K562 (cell line): ENCODE data around the gene CPM. TPM values are rescaled to one million over a fixed set of nuclear protein-coding genes. Genes with fewer than 3 reads are reported as not detected.

ENCODE experiments used
- ATAC-seq: fragments of 200-7000 bp; cut with Tn5 transposase; 3 replicates; pipeline ENCODE4 v1.9.1; 2020; ENCODE audit warnings: moderate library complexity
- BruUV-seq: library from RNA; stranded (reverse); fragments of 400-500 nt; replicated peaks from 2 replicates; lab custom pipeline; 2021; lab: Mats Ljungman, UMichigan
- CTCF ChIA-PET: fragments of 300-600 bp; formaldehyde crosslinking; extraction: SDS; loops from one replicate; lab custom pipeline; 2021; ENCODE audit warnings: low intra/inter-chr PET ratio; lab: Yijun Ruan, JAX
- POLR2A ChIA-PET: fragments of 300-600, 350-650 bp; sonication (Branson Sonifier 250); formaldehyde crosslinking; extraction: SDS; loops from one replicate; lab custom pipeline; 2021; ENCODE audit warnings: antibody characterized with exemption, inconsistent platforms; lab: Yijun Ruan, JAX
- DNase-seq, 4 experiments: peaks; one replicate each; pipeline versions ENCODE4 v3.0.0 to v3.0.0-alpha.2; 2011 to 2018; ENCODE audit warnings: low spot score in 3 of 4, mixed read lengths in 3 of 4; ENCODE audit errors: extremely low read depth in 1 of 4
- FAIRE-seq: peaks from 2 replicates; lab custom pipeline; 2011; peaks lifted over from hg19 to GRCh38; lab: Jason Lieb, UNC
- H2AFZ ChIP-seq: 2 replicates; pipeline ENCODE4 v1.6.0; 2011; ENCODE audit warnings: low read depth, low read length, control low read depth, inconsistent platforms
- H3K27ac ChIP-seq: fragments of 200-600 bp; 3 replicates; pipeline ENCODE4 v1.8.0; 2011; ENCODE audit warnings: low read depth, mild to moderate bottlenecking, control low read depth, inconsistent platforms, low read length, moderate library complexity, mixed read lengths; ENCODE audit errors: extremely low read depth
- H3K27me3 ChIP-seq, 2 experiments: fragments of 300-600 bp in 1 of 2; 2 replicates in 1 of 2; 3 replicates in 1 of 2; pipeline versions ENCODE4 v1.6.0 to v1.8.0; 2011; ENCODE audit warnings: inconsistent platforms in 2 of 2, low read length in 2 of 2, mild to moderate bottlenecking in 1 of 2, mixed read lengths in 1 of 2, moderate library complexity in 1 of 2; ENCODE audit not compliant: control insufficient read depth in 2 of 2, insufficient read depth in 2 of 2
- H3K36me3 ChIP-seq: fragments of 300-600 bp; 3 replicates; pipeline ENCODE4 v1.8.0; 2011; ENCODE audit warnings: mild to moderate bottlenecking, low read length, inconsistent platforms; ENCODE audit not compliant: control insufficient read depth, insufficient read depth
- H3K4me1 ChIP-seq, 2 experiments: fragments of 200-600 bp in 1 of 2; replicated peaks in 1 of 2; 2 replicates in 1 of 2; 3 replicates in 1 of 2; pipeline versions ENCODE4 v1.5.1 to v1.8.0; 2011; ENCODE audit warnings: inconsistent platforms in 2 of 2, low read length in 2 of 2, mild to moderate bottlenecking in 1 of 2, mixed read lengths in 1 of 2, moderate library complexity in 1 of 2; ENCODE audit not compliant: control insufficient read depth in 2 of 2, insufficient read depth in 2 of 2
- H3K4me2 ChIP-seq: 2 replicates; pipeline ENCODE4 v1.6.1; 2011; ENCODE audit warnings: low read length, control low read depth, inconsistent platforms, mixed read lengths; ENCODE audit not compliant: insufficient read depth
- H3K4me3 ChIP-seq: fragments of 200-600 bp; sonication (generic), shearing (Covaris generic); 2 replicates; pipeline ENCODE4 v1.5.1; 2016; ENCODE audit warnings: control low read depth, inconsistent platforms
- H3K79me2 ChIP-seq: fragments of 200-600 bp; 3 replicates; pipeline ENCODE4 v1.8.0; 2011; ENCODE audit warnings: low read length, inconsistent platforms; ENCODE audit not compliant: control insufficient read depth, insufficient read depth
- H3K9ac ChIP-seq, 2 experiments: 2 replicates each; pipeline versions ENCODE4 v1.6.0 to v1.6.1; 2011; ENCODE audit warnings: low read depth in 2 of 2, low read length in 2 of 2, control low read depth in 1 of 2, inconsistent platforms in 1 of 2, mild to moderate bottlenecking in 1 of 2, mixed read lengths in 1 of 2; ENCODE audit not compliant: insufficient read depth in 1 of 2
- H3K9me1 ChIP-seq: one replicate; pipeline ENCODE4 v1.6.0; 2011; ENCODE audit warnings: inconsistent platforms, mild to moderate bottlenecking, low read length, moderate library complexity; ENCODE audit not compliant: control insufficient read depth, insufficient read depth
- H3K9me3 ChIP-seq: replicated peaks from 2 replicates; pipeline ENCODE4 v1.5.1; 2011; ENCODE audit warnings: low read depth, low read length, inconsistent platforms; ENCODE audit not compliant: control insufficient read depth, insufficient read depth
- H4K20me1 ChIP-seq: replicated peaks from 2 replicates; pipeline ENCODE4 v1.6.1; 2011; ENCODE audit warnings: low read length, inconsistent platforms, mixed read lengths; ENCODE audit not compliant: control insufficient read depth, insufficient read depth
- CUX1 ChIP-seq: fragments of 200-800 bp; sonication (Bioruptor generic); IDR thresholded peaks from 2 replicates; pipeline ENCODE4 v1.6.1; 2016; ENCODE audit warnings: missing genetic modification characterization, missing compliant biosample characterization
- DPF2 ChIP-seq: fragments of 450-650 bp; IDR thresholded peaks from 2 replicates; pipeline ENCODE4 v1.6.1; 2016
- FIP1L1 ChIP-seq: fragments of 200-400 bp; formaldehyde crosslinking; IDR thresholded peaks from 2 replicates; pipeline ENCODE4 v1.6.1; 2018; ENCODE audit warnings: mild to moderate bottlenecking, low read depth, low read length; ENCODE audit not compliant: poor library complexity, severe bottlenecking
- FOXP1 ChIP-seq: sonication (generic); formaldehyde crosslinking; IDR thresholded peaks from 2 replicates; pipeline ENCODE4 v1.8.0; 2022; ENCODE audit warnings: mild to moderate bottlenecking, missing genetic modification reagents
- NONO ChIP-seq, 2 experiments: fragments of 200-400 bp in 1 of 2; fragments of 450-650 bp in 1 of 2; formaldehyde crosslinking in 1 of 2; IDR thresholded peaks; 2 replicates each; pipeline ENCODE4 v1.6.1; 2017; ENCODE audit warnings: low read depth in 2 of 2, mild to moderate bottlenecking in 2 of 2, moderate library complexity in 2 of 2, low read length in 1 of 2
- PCBP1 ChIP-seq: fragments of 200-400 bp; formaldehyde crosslinking; IDR thresholded peaks from 2 replicates; pipeline ENCODE4 v1.6.1; 2018; ENCODE audit warnings: mild to moderate bottlenecking, low read depth, low read length; ENCODE audit not compliant: poor library complexity, severe bottlenecking
- PREB ChIP-seq: sonication (generic); formaldehyde crosslinking; IDR thresholded peaks from 2 replicates; pipeline ENCODE4 v1.8.1; 2023; ENCODE audit warnings: mild to moderate bottlenecking, missing genetic modification reagents
- PRMT5 ChIP-seq: sonication (generic); formaldehyde crosslinking; IDR thresholded peaks from 2 replicates; pipeline ENCODE4 v1.5.0; 2020; ENCODE audit warnings: missing genetic modification reagents
- SUPT5H ChIP-seq: fragments of 450-650 bp; IDR thresholded peaks from 2 replicates; pipeline ENCODE4 v1.6.1; 2016
- ZNF133 ChIP-seq: fragments of 250-450 bp; sonication (Bioruptor Pico); IDR thresholded peaks from 2 replicates; pipeline ENCODE4 v1.4.0; 2020; ENCODE audit warnings: mild to moderate bottlenecking
- ZNF165 ChIP-seq: fragments of 250-450 bp; sonication (Bioruptor Pico); IDR thresholded peaks from 2 replicates; pipeline ENCODE4 v1.4.0; 2020; ENCODE audit warnings: borderline replicate concordance
- WGBS: fragments of 100-300 bp; shearing (Covaris generic); methylation state at CpG from one replicate; pipeline ENCODE4 v1.1.6; 2016; ENCODE audit warnings: low coverage, mixed read lengths; ENCODE audit not compliant: insufficient coverage; ENCODE audit errors: missing lambda C conversion rate; 5-methylcytosine and 5-hydroxymethylcytosine counted together
- in situ Hi-C: fragments of 300-500 bp; cut with MboI; formaldehyde crosslinking; loops from 4 replicates; pipeline ENCODE4 v1.15.0; 2018; ENCODE audit warnings: inconsistent platforms, mixed read lengths
- intact Hi-C: fragments of 100-400 bp; cut with micrococcal nuclease; formaldehyde crosslinking; loops from 2 replicates; pipeline ENCODE4 v1.14.2; 2022
- polyA plus RNA-seq, 8 experiments: library from polyadenylated mRNA; depleted of rRNA in 4 of 8; stranded (reverse) in 5 of 8; unstranded in 3 of 8; fragments of >200 nt; fragmentation: Nextera tagmentation in 2 of 8; fragmentation: Illumina TruSeq in 1 of 8; extraction: Ambion mirVana in 2 of 8; extraction: Trizol in 1 of 8; gene quantifications; 2 replicates each; pipeline versions ENCODE4 v1.2.1 to v1.2.3, GENCODE V29; 2011 to 2014; ENCODE audit warnings: inconsistent platforms in 1 of 8, missing spikeins in 1 of 8
- total RNA-seq, 7 experiments: library from RNA; depleted of rRNA in 6 of 7; stranded (reverse); fragments of >200 nt in 6 of 7; fragmentation: Illumina TruSeq in 2 of 7; extraction: Trizol in 2 of 7; gene quantifications; 2 replicates each; pipeline versions ENCODE4 v1.2.1 to v1.2.3, GENCODE V29; 2011 to 2021; ENCODE audit warnings: low replicate concordance in 1 of 7
- TF ChIP-seq, protein P1 (sequence below): sonication (generic); formaldehyde crosslinking; IDR thresholded peaks from 2 replicates; pipeline ENCODE4 v1.8.1; 2023; ENCODE audit warnings: mild to moderate bottlenecking, missing genetic modification reagents

The CPM gene
- total and polyA plus RNA-seq, 9 of the 15 experiments (the other 6 are each of a cell fraction or from before 2014, with no cell fraction given) = 0.31 TPM; not detected in 8

DNA sequence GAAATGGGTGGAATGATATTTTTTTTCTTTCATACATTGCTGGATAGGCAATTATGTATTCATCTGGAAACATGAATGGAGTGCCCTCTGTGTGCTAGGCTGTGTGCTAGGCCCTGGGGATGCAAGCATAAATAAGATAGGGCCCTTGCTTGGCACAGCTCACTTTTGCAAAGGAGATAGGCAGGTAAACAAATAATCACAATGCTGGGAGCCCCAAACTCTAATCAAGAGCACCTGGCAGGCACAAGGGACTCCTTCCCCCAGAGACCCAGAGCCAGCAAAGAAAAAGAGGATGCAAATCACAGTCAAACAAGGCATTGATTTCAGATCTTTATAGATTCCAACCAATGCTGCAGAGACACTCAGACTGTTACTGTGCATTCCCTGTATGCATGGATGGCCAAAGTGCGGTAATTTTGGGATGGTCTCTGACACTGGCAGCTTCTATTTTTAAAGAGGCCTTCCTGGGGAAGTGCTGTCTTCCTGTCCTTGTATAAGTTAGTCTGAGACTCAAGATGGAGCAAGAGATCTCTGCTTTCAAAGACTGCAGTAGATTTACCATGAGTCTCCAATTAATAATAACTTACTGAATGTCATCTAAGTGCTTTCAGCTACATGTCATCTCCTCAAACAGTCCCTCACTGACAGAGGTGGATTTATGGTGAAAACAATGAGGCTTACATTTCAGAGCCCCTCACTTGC lies 45.1 kb upstream of the CPM start:
- ATAC-seq (no peak), FAIRE-seq (no peak), DNase-seq (no peak)
- Histone ChIP-seq H3K9me3 (no peaks in the 10 kb centered on the region), H3K79me2 (no peaks in the 10 kb centered on the region), H4K20me1 (no peaks in the 10 kb centered on the region), H3K9me1 (no peaks in the 10 kb centered on the region), H3K9ac (no peak overlapping the region), H3K4me1 (no peaks in the 10 kb centered on the region), H2AFZ (no peak overlapping the region), H3K4me3 (no peak overlapping the region), H3K27me3 (peaks cover 0 to 11% of the 10 kb centered on the region in 2 experiments; a peak in 2 of 5 replicates), H3K27ac (no peak overlapping the region), H3K4me2 (no peak overlapping the region), H3K36me3 (no peaks in the 10 kb centered on the region)
- no TSS peak for BruUV-seq
- POLR2A ChIA-PET = no interaction called here
- WGBS = 0% methylated on average over 1 of the region's 1 CpG
- CTCF ChIA-PET = no interaction called here
- intact Hi-C loops (no loop called here), in situ Hi-C loops (no loop called here)
- TF ChIP-seq CUX1 (CRISPR knock-in tag) = no peak
- no peak for TF ChIP-seq NONO (IDR thresholded peaks at IDR 0.05; ENCODE audit: low read depth in 2 of 2, low read length in 1 of 2)
- TF ChIP-seq PRMT5 (CRISPR knock-in tag) = no peak
- TF ChIP-seq ZNF133 (CRISPR knock-in tag) = no peak
- no peak for TF ChIP-seq ZNF165 (CRISPR knock-in tag)
- no peak for TF ChIP-seq SUPT5H
- no peak for TF ChIP-seq FIP1L1
- TF ChIP-seq, protein P1, sequence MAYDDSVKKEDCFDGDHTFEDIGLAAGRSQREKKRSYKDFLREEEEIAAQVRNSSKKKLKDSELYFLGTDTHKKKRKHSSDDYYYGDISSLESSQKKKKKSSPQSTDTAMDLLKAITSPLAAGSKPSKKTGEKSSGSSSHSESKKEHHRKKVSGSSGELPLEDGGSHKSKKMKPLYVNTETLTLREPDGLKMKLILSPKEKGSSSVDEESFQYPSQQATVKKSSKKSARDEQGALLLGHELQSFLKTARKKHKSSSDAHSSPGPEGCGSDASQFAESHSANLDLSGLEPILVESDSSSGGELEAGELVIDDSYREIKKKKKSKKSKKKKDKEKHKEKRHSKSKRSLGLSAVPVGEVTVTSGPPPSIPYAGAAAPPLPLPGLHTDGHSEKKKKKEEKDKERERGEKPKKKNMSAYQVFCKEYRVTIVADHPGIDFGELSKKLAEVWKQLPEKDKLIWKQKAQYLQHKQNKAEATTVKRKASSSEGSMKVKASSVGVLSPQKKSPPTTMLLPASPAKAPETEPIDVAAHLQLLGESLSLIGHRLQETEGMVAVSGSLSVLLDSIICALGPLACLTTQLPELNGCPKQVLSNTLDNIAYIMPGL (CRISPR knock-in tag) = no peak
- TF ChIP-seq DPF2 = no peak
- TF ChIP-seq PREB = no peak
- TF ChIP-seq PCBP1 = no peak
- TF ChIP-seq FOXP1 (CRISPR knock-in tag) = no peak
